ENCODE data around the gene RAB6A.
"Not testable (repeated sequence)": the region's sequence is repeated elsewhere in the genome, so short reads cannot be mapped to it uniquely, and the experiment has no call there.

The RAB6A gene

GRCh38 chr11:73760679-73761402 lies at the start of gene RAB6A:
Gene RAB6A, minus strand, starts transcription at chr11:73761074. Its CDS starts 439 bp downstream, at chr11:73760635.
- DNase-seq: peak; percentile 99

- no peak for DNase-seq
These were observed 49.8 kb upstream of the RAB6A start for GRCh38 chr11:73810637-73811036.

DNA sequence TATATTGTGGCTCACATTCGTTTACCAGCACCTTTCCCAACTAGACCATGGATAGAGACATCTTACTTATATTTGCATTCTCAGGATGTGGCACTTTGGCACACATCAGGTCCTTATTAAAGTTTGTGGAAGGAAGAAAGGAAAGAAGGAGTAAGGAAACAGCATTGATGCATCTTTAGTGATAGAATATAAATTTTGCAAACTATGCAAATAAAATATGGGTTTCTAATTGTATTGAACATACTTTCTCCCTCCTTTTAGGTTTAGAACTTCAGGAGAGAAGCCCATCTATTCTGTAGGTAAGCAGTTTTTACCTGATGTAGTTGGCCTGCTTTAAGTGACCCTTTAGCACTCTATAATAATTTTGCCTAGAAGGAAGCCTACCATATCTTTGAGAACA lies 47.2 kb upstream of the RAB6A start:
- no peak for DNase-seq

- DNase-seq: no peak
These were observed 43.8 kb upstream of the RAB6A start for GRCh38 chr11:73804712-73805111.

DNA sequence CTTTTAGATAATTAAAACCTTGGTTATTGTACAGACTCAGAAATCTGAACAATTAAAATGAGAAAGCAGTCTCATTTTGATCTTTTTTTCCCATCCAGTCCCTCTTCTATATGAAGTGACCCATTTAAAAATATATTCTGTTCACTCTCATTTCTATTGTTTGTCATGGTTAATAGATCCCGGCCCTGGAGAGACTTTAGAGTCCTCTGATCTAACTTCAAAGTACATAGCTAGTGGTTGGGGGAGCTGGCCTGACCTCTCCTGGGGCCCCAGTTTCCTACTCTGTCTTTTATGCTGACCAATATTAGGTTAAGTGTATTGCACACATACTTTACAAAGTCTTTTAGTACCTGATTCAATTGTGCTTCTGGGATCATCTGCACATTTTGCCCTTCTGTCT lies 40.3 kb upstream of the RAB6A start:
- DNase-seq: no peak

- DNase-seq: no peak
These were observed 39.5 kb upstream of the RAB6A start for GRCh38 chr11:73800276-73800806.

DNA sequence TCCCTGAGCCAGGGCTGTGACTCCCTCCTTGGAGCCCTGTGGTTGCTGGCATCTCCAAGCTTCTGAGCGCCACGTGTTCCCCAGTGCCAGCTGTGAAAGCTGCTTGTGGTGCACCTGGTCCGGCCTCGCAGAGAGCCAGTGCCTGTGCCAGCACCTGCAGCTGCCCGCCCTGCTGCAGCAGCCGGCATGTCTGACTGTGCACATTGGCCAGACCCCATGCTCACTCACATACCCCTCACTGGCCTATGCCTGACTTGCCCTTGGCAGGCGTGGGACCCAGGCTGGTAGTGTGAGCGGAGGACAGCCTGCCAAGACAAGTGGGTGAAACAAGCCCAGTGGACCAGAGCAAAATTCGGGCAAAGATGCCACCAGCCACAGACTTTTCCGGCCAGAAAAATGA lies 36.6 kb upstream of the RAB6A start:
- DNase-seq: peak; percentile 48 to 70

DNA sequence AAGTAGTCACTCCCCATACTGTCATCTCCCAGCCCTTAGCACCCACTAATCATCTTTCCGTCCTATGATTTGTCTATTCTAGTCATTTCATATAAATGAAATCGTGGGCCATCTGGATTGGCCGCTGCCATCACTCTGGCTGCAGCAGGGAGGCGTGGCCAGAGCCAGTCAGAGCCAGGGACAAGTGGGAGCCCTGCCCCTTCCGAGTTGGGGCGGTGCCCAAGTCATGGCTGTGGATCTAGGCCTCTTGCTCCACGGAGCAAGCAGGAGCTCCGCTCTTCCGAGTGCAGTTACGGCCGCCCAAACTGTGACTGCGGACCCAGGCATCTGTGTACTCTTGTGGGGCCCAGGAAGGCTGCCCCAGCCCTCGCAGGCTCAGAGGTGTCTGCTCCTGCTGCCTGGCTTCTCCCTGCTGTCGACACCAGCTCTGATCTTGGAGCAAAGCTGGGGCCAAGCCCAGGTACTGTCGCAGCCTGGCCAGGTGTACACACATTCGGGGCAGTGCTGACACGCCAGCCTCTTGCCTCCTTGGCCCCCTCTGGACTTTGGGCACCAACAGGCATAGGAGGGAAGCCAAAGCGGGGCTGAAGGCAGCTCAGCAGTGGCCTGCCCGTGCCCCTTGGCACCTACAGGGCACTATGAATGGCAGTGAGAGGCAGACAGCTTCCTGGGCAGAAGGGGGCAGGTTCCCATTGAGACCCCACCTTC lies 35.2 kb upstream of the RAB6A start:
- DNase-seq: peak in 1 of 2 experiments; percentile 7

DNA sequence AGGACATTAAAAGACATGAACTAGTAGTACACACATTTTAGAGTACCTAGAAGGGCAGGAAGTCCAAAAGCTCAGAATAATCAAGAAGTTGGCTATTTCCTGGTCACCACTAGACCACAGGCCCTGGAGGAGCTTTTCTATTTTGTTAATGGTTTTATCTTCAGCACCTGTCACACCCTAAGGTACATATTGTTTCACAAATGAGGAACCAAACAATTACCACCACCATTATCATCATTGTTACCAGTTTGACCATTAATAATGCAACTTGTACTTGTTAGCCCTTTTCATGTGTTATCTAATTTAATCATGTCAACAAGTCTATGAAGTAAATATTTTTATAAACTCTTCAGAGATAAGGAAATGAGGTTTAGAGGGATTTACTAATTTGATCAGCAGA lies 31.7 kb upstream of the RAB6A start:
- no peak for DNase-seq

DNA sequence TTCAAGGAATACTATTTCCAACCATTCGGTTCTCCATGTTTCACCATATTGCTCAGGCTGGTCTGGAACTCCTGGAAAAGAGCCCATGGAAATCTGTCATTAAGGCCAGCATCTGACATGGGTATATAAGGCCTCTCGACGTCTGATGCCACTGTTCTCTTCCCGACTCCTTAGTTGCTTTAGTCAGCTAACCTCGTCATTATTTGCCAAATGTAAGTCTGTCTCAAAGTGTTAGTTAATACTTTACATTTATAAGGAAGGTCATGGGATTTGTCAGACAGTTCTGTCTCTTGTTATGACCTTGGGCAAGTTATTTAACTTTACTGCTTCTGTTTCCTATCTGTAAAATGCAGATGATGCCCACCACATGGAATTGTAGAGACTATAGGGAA lies 28.4 kb upstream of the RAB6A start:
- no peak for DNase-seq

DNA sequence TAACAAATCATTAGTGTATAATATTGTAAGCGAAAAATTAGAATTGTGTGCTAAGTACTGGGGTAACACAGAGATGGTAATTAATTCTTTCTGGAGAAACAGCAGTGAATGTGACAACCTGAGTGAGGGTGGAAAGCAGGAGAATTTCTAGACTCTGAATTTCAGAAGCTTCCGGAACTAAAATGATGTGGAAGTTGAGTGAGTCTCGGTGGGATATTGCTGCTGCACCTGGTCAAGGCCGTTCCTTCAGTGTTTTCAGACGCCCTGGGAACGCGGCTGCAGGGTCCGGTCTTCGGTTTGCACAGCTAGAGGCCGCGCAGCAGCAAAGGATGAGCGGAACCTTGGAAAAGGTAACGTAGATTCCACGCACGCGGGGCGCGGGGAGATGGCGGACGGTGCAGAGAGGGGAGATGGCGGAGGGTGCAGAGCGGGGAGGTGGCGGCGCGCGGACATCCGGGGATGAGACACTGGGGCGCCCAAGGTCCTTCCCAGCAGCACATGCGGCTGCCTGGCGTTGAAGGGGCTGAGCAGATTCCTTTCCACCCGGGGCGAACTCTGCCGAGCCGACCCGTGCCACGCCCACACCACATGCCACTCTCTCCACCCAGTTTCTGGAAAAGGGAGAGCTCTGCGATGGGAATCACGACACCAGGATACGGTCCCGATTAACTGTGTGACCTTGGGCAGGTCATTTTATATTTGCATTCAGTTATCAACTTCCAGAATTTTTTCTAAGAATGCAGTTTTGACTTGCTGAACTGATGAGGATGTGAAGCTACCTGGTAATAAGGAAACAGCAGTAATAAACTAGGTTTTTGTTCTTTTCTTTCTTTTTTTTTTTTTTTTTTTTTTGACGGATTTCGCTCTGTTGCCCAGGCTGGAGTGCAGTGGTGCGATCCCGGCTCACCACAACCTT lies 27.0 kb upstream of the RAB6A start, which contains the start of gene MRPL48:
MRPL48 (plus strand) TSS at position 232 of the 916 bp plus-strand sequence; CDS start at position 330, 98 bp downstream.
- DNase-seq: peak; percentile 91 to 95

DNA sequence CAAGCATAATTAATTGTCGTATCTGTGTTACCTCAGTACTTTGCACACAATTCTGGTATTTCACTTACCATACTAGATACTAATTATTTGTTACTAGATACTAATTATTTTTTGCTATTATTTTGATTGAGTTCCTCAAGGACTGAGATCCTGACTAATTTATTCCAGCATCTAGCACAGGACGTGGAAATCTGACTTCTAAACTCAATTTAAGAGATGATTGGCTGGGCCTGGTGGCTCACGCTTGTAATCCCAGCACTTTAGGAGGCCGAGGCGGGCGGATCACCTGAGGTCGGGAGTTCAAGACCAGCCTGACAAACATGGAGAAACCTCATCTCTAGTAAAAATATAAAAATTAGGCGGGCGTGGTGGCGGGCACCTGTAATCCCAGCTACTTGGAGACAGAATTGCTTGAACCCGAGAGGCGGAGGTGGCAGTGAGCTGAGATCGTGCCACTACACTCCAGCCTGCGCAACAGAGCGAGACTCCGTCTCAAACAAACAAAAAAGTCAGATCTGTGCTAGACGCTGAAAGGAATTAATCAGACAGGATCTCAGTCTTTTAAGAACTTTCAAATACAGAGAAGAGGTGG lies 26.3 kb upstream of the RAB6A start:
- no peak for DNase-seq

GRCh38 chr11:73785467-73785866 lies 24.6 kb upstream of the RAB6A start:
- DNase-seq: not testable (repeated sequence)

- no peak for DNase-seq
These were observed 23.9 kb upstream of the RAB6A start for GRCh38 chr11:73784734-73785133.

DNA sequence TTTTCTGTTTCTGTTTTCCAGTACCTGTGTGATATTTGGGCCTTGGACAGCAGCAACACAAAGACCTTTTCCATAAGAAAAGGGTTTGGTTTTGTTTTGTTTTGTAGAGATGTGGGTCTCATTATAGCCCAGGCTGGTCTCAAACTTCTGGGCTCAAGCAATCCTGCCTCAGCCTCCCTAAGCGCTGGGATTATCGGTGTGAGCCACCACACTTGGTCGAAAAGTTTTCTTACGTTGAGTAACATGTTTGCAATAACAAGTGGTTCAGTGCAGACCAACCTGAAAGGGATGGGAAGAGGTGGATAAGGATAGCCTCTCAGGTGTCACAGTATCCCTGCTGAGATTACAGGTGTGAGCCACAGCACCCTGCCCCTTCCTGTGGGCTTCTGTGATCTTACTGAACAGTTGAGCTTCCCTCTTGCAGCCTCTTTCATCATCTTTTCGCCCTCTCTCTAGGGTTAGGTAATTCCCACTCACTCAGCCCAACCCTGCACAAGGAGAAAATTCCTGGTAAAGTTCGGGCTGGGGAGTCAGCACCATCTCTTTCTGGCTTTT lies 23.3 kb upstream of the RAB6A start:
- no peak for DNase-seq

GRCh38 chr11:73783483-73784020 lies 22.7 kb upstream of the RAB6A start:
- DNase-seq: no peak

GRCh38 chr11:73781303-73781702 lies 20.4 kb upstream of the RAB6A start:
- no peak for DNase-seq

- peak; percentile 98 to 99 for DNase-seq
These were observed 18.4 kb upstream of the RAB6A start for GRCh38 chr11:73779084-73779902.

DNA sequence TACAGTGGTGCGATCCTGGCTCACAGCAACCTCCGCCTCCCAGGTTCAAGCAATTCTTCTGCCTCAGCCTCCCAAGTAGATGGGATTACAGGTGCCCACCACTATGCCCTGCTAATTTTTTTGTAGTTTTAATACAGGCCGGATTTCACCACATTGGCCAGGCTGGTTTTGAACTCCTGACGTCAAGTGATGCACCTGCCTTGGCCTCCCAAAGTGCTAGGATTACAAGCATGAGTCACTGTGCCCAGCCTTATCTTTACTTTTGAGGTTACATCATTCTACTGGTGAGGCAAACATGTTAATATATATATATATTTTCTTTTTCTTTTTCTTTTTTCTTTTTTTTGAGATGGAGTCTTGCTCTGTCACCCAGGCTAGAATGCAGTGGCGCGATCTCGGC lies 9.9 kb upstream of the RAB6A start:
- DNase-seq: not testable (repeated sequence)

DNA sequence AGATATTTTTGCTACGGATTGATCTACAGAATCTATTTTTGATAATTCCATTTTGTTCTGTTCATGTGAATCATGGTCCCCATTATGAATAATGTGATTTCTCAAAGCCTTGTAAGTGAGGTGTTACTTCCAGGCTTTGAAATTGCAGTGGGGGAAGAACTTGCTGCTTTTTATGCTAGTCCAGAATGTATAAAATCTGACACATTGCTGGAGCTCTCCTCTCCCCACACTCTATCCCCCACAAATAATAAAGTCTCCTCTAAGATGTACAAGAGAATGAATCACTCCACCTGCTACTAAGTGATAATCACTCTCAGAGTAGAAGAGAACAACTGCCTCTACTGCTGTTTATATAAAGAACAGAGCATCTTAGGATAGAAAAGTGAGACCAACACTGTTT lies 5.9 kb upstream of the RAB6A start:
- no peak for DNase-seq

GRCh38 chr11:73762732-73763131 lies 1.9 kb upstream of the RAB6A start:
- no peak for DNase-seq

Data from NCI-H2081 (cell line).